Esophagus squamous epithelium (tissue), 4 donors: ENCODE data around the gene ZNF639.

Experiments
- POLR2A ChIP-seq, 4 donors: fragments of 450-650 bp; IDR thresholded peaks; one replicate each; pipeline ENCODE4 v1.6.1; 2017; ENCODE audit warnings: antibody characterized with exemption in 4 of 4, mild to moderate bottlenecking in 4 of 4, moderate library complexity in 3 of 4
- TF ChIP-seq, protein P1 (sequence below), 6 experiments: fragments of 450-650 bp in 4 of 6; fragments of 200-600 bp in 2 of 6; sonication (generic) in 2 of 6; IDR thresholded peaks; one replicate each; pipeline ENCODE4 v1.5.1; 2016 to 2019; ENCODE audit warnings: antibody characterized with exemption in 6 of 6, mild to moderate bottlenecking in 4 of 6, moderate library complexity in 4 of 6

DNA sequence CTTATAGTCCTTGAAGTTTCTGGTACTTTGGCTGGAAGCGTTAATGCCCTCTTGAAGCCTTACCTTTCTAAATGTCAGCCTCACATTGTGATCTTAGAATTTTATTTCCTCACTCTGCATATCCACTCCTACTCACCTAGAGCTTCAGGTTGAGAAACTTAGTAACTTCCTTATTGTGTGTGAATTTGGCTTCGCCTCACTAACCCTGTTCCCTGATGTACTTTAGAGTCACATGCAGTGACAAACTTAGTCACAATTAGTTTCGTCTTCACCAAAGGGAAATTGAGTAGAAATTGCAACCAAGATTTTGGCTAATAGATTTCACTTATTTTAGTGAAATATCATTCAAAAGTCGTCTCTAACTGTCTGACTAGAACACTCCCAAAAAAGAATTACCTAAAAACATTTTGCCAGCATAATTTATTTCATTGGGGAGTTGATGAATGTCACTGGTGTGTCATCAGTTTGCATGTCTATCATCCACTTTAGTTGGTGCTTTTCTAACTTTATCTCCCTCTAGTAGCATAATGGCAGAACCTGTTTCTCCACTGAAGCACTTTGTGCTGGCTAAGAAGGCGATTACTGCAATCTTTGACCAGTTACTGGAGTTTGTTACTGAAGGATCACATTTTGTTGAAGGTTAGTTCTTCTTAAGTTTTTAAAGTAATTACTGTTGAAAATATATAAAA is 25.6 kb downstream of the ZNF639 start:
- TF ChIP-seq, protein P1, sequence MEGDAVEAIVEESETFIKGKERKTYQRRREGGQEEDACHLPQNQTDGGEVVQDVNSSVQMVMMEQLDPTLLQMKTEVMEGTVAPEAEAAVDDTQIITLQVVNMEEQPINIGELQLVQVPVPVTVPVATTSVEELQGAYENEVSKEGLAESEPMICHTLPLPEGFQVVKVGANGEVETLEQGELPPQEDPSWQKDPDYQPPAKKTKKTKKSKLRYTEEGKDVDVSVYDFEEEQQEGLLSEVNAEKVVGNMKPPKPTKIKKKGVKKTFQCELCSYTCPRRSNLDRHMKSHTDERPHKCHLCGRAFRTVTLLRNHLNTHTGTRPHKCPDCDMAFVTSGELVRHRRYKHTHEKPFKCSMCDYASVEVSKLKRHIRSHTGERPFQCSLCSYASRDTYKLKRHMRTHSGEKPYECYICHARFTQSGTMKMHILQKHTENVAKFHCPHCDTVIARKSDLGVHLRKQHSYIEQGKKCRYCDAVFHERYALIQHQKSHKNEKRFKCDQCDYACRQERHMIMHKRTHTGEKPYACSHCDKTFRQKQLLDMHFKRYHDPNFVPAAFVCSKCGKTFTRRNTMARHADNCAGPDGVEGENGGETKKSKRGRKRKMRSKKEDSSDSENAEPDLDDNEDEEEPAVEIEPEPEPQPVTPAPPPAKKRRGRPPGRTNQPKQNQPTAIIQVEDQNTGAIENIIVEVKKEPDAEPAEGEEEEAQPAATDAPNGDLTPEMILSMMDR (IDR thresholded peaks at IDR 0.05) = no peak
- no peak for TF ChIP-seq POLR2A (IDR thresholded peaks at IDR 0.05)
